Right cardiac atrium (tissue), 5 donors: Measurements from ENCODE around the gene PTGER4. TPM values are rescaled to one million over a fixed set of nuclear protein-coding genes. Genes with fewer than 3 reads are reported as not detected.
"Not testable (repeated sequence)": the region's sequence is repeated elsewhere in the genome, so short reads cannot be mapped to it uniquely, and the experiment has no call there.

Experiments
- ATAC-seq, 2 donors: fragments of 200-7000 bp; cut with Tn5 transposase; one replicate each; pipeline versions ENCODE4 v1.8.0 to v1.9.1; 2020; ENCODE audit warnings: moderate library complexity in 2 of 2, mild to moderate bottlenecking in 1 of 2
- DNase-seq, 3 donors: peaks; one replicate each; pipeline ENCODE4 v3.0.0-alpha.2; 2020
- H3K27ac ChIP-seq: one replicate; pipeline ENCODE4 v1.5.1; 2013; ENCODE audit warnings: mild to moderate bottlenecking, low read length, control low read depth, moderate library complexity
- H3K27me3 ChIP-seq: one replicate; pipeline ENCODE4 v1.6.1; 2013; ENCODE audit not compliant: control insufficient read depth, insufficient read depth
- H3K4me1 ChIP-seq: one replicate; pipeline ENCODE4 v1.6.1; 2013; ENCODE audit warnings: low read length; ENCODE audit not compliant: control insufficient read depth, insufficient read depth
- H3K4me3 ChIP-seq: one replicate; pipeline ENCODE4 v1.5.1; 2013; ENCODE audit warnings: low read length, control low read depth
- H3K9me3 ChIP-seq: one replicate; pipeline ENCODE4 v1.6.1; 2013; ENCODE audit warnings: low read length; ENCODE audit not compliant: control insufficient read depth
- WGBS: extraction: QIAGEN DNeasy Blood & Tissue Kit; methylation state at CpG from one replicate; pipeline ENCODE4 v1.1.7; 2013; 5-methylcytosine and 5-hydroxymethylcytosine counted together
- intact Hi-C, 4 donors: fragments of 100-400 bp; cut with DNase I; formaldehyde crosslinking; loops; one replicate each; pipeline versions ENCODE4 v1.11.0 to v1.14.0; 2022 to 2023
- polyA plus RNA-seq: library from polyadenylated mRNA; stranded (reverse); fragments of 200-250 nt; gene quantifications from one replicate; pipeline ENCODE4 v1.2.3, GENCODE V29; 2013
- total RNA-seq, 4 donors: library from RNA; stranded (reverse); fragmentation: NEBNext Ultra II Directional; extraction: Animal tissue kit (Norgen Biotek cat#: 25700); gene quantifications; one replicate each; pipeline ENCODE4 v1.2.1, GENCODE V29; 2021
- donor health status: healthy with polysubstance abuse.
- donor health status: DM: no; HTN: yes; CAD: no.
- donor health status: DM: no; HTN: no; CAD: no.
- donor health status: DM: no; HTN: yes; CAD: no; lungs with severe emphysema.
- donor health status: DM: yes; HTN: yes; CAD: no.

The PTGER4 gene
- total and polyA plus RNA-seq, 5 donors: 1.9 to 4.8 (median 3.5) TPM

- no peak for DNase-seq
- H3K27ac ChIP-seq: no peak overlapping the region
- H3K4me1 ChIP-seq: peaks cover 2% of the 10 kb centered on the region
- 61% methylated on average over 3 of the region's 3 CpGs for WGBS
- no peaks in the 10 kb centered on the region for H3K27me3 ChIP-seq
- intact Hi-C loops: loop anchor here in 1 of 4 donors (10.0 kb wide), 1 partner anchor 1115 kb away; no protein-coding TSS in a partner anchor
- no peak for ATAC-seq
- no peak overlapping the region for H3K4me3 ChIP-seq
- H3K9me3 ChIP-seq: no peaks in the 10 kb centered on the region
These were observed 10.6 kb downstream of the PTGER4 start for GRCh38 chr5:40690267-40690666.

- H3K4me3 ChIP-seq: no peak overlapping the region
- WGBS: 96% methylated on average over 9 of the region's 9 CpGs
- H3K27ac ChIP-seq: no peak overlapping the region
- ATAC-seq (no peak), DNase-seq (no peak)
- H3K27me3 ChIP-seq: no peaks in the 10 kb centered on the region
- H3K4me1 ChIP-seq: peaks cover 2% of the 10 kb centered on the region
- H3K9me3 ChIP-seq: no peaks in the 10 kb centered on the region
- intact Hi-C loops: loop anchor here in 1 of 4 donors (10.0 kb wide), 1 partner anchor 1117 kb away; no protein-coding TSS in a partner anchor
These were observed 12.2 kb downstream of the PTGER4 start for GRCh38 chr5:40691894-40692293.

- ATAC-seq (no peak), DNase-seq (no peak)
- Histone ChIP-seq H3K27me3 (no peaks in the 10 kb centered on the region), H3K4me3 (no peak overlapping the region), H3K27ac (no peak overlapping the region), H3K4me1 (peaks cover 2% of the 10 kb centered on the region), H3K9me3 (no peaks in the 10 kb centered on the region)
- intact Hi-C loops: loop anchor here in 1 of 4 donors (10.0 kb wide), 1 partner anchor 1120 kb away; no protein-coding TSS in a partner anchor
These were observed 14.7 kb downstream of the PTGER4 start for GRCh38 chr5:40694433-40694832.

- no peak overlapping the region for H3K27ac ChIP-seq
- peak in 2 of 3 donors; percentile 22 to 23 for DNase-seq
- H3K27me3 ChIP-seq: no peaks in the 10 kb centered on the region
- peaks cover 3% of the 10 kb centered on the region for H3K9me3 ChIP-seq
- intact Hi-C loops: no loop called here
- 95% methylated on average over 5 of the region's 5 CpGs for WGBS
- no peak overlapping the region for H3K4me3 ChIP-seq
- no peaks in the 10 kb centered on the region for H3K4me1 ChIP-seq
- ATAC-seq: no peak
These were observed 20.5 kb downstream of the PTGER4 start for GRCh38 chr5:40700116-40700782.

- H3K27ac ChIP-seq, H3K9me3 ChIP-seq, DNase-seq, H3K4me3 ChIP-seq, ATAC-seq, H3K27me3 ChIP-seq, intact Hi-C loops, H3K4me1 ChIP-seq: not testable (repeated sequence)
These were observed 22.3 kb downstream of the PTGER4 start for GRCh38 chr5:40702027-40702426.

- DNase-seq, H3K27ac ChIP-seq, H3K27me3 ChIP-seq, H3K9me3 ChIP-seq, H3K4me1 ChIP-seq, intact Hi-C loops, H3K4me3 ChIP-seq, ATAC-seq: not testable (repeated sequence)
- 98% methylated on average over 1 of the region's 1 CpG for WGBS
These were observed 25.8 kb downstream of the PTGER4 start for GRCh38 chr5:40705484-40705883.

GRCh38 chr5:40710575-40710974 is 30.9 kb downstream of the PTGER4 start:
- intact Hi-C loops, H3K9me3 ChIP-seq, H3K27ac ChIP-seq, DNase-seq, H3K27me3 ChIP-seq, ATAC-seq, H3K4me1 ChIP-seq, H3K4me3 ChIP-seq: not testable (repeated sequence)

- DNase-seq: no peak
- ATAC-seq: no peak
These were observed 34.3 kb downstream of the PTGER4 start for GRCh38 chr5:40714001-40714400.

GRCh38 chr5:40716000-40716399 is 36.3 kb downstream of the PTGER4 start:
- Histone ChIP-seq H3K27ac (no peak overlapping the region), H3K27me3 (no peaks in the 10 kb centered on the region), H3K9me3 (peaks cover 2% of the 10 kb centered on the region), H3K4me3 (no peak overlapping the region), H3K4me1 (no peaks in the 10 kb centered on the region)
- 33% methylated on average over 2 of the region's 2 CpGs for WGBS
- ATAC-seq (no peak), DNase-seq (no peak)
- intact Hi-C loops: no loop called here

More at GRCh38 chr5:40714001-40714400, 34.3 kb downstream of the PTGER4 start:
- intact Hi-C loops: no loop called here
- Histone ChIP-seq H3K4me1 (no peaks in the 10 kb centered on the region), H3K9me3 (no peaks in the 10 kb centered on the region), H3K4me3 (no peak overlapping the region), H3K27me3 (no peaks in the 10 kb centered on the region), H3K27ac (no peak overlapping the region)

GRCh38 chr5:40716590-40716989 is 36.9 kb downstream of the PTGER4 start:
- intact Hi-C loops: no loop called here
- WGBS: 95% methylated on average over 2 of the region's 2 CpGs
- DNase-seq (no peak), ATAC-seq (no peak)
- no peak overlapping the region for H3K4me3 ChIP-seq
- H3K27ac ChIP-seq: no peak overlapping the region
- peaks cover 2% of the 10 kb centered on the region for H3K9me3 ChIP-seq
- H3K4me1 ChIP-seq: no peaks in the 10 kb centered on the region
- H3K27me3 ChIP-seq: no peaks in the 10 kb centered on the region

GRCh38 chr5:40717281-40717680 is 37.6 kb downstream of the PTGER4 start:
- DNase-seq (no peak), ATAC-seq (peak in 1 of 2 donors; percentile 36)
- intact Hi-C loops: no loop called here

GRCh38 chr5:40720069-40720468 is 40.4 kb downstream of the PTGER4 start:
- H3K9me3 ChIP-seq: peaks cover 2% of the 10 kb centered on the region
- no peaks in the 10 kb centered on the region for H3K27me3 ChIP-seq
- no peak overlapping the region for H3K27ac ChIP-seq
- H3K4me1 ChIP-seq: no peaks in the 10 kb centered on the region
- ATAC-seq (no peak), DNase-seq (no peak)
- H3K4me3 ChIP-seq: no peak overlapping the region
- intact Hi-C loops: no loop called here

More at GRCh38 chr5:40717281-40717680, 37.6 kb downstream of the PTGER4 start:
- Histone ChIP-seq H3K27me3 (no peaks in the 10 kb centered on the region), H3K27ac (no peak overlapping the region), H3K9me3 (peaks cover 2% of the 10 kb centered on the region), H3K4me3 (no peak overlapping the region), H3K4me1 (no peaks in the 10 kb centered on the region)
